GM23338 (cell line): ENCODE results near the gene HS6ST1.

ENCODE experiments used
- CREB1 ChIP-seq: fragments of 250-450 bp; sonication (Bioruptor Pico); IDR thresholded peaks from 2 replicates; pipeline ENCODE4 v1.5.0; 2020; ENCODE audit warnings: low read depth, mild to moderate bottlenecking, moderate library complexity
- EZH2phosphoT487 ChIP-seq: fragments of 200-600 bp; sonication (generic); IDR thresholded peaks from one replicate; pipeline ENCODE4 v1.8.1; 2018; ENCODE audit warnings: antibody characterized with exemption; ENCODE audit not compliant: unreplicated experiment
- REST ChIP-seq: IDR thresholded peaks from one replicate; pipeline ENCODE4 v1.6.1; 2018; ENCODE audit warnings: antibody characterized with exemption; ENCODE audit not compliant: unreplicated experiment

GRCh38 chr2:128291161-128291843 lies 27.4 kb downstream of the HS6ST1 start:
- TF ChIP-seq REST = no peak
- TF ChIP-seq EZH2phosphoT487 = no peak
- TF ChIP-seq CREB1 (CRISPR knock-in tag) = no peak
